ENCODE data around the gene MON2. TPM values are rescaled to one million over a fixed set of nuclear protein-coding genes. Genes with fewer than 3 reads are reported as not detected.

The MON2 gene
- total and polyA plus RNA-seq, 9 donors = 13.1 to 84.4 (median 55.5) TPM

- H3K4me3 ChIP-seq = no peak overlapping the region
- DNase-seq = no peak
- TF ChIP-seq CTCF (IDR thresholded peaks at IDR 0.05) (no peak), EP300 (IDR thresholded peaks at IDR 0.05) (no peak), POLR2A (IDR thresholded peaks at IDR 0.05) (no peak)
- no peaks in the 10 kb centered on the region for H3K36me3 ChIP-seq
- no peak overlapping the region for H3K27ac ChIP-seq
- no peaks in the 10 kb centered on the region for H3K9me3 ChIP-seq
- intact Hi-C loops (cut with DNase I) = no loop called here
- H3K27me3 ChIP-seq = no peaks in the 10 kb centered on the region
- H3K4me1 ChIP-seq (ENCODE audit: insufficient read depth) = no peaks in the 10 kb centered on the region
Measured at GRCh38 chr12:62525271-62525670, 58.6 kb downstream of the MON2 start.

DNA sequence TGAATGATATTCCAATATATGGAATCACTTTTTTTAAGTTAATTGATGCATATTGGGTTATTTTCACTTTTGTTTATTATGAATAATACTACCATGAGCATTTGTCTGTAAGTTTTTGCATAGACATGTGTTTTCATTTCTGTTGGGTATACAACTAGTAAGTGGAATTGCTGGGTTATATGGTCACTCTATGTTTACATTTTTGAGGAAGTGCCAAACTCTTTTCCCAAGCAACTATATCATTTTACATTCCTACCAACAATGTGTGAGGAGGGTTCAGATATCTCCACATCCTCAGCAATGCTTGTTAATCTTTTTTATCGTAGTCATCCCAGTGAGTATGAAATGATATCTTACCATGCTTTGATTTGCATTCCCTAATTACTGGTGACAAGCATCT is 64.0 kb downstream of the MON2 start:
- Histone ChIP-seq H3K4me3 (no peak overlapping the region), H3K4me1 (ENCODE audit: insufficient read depth) (no peaks in the 10 kb centered on the region), H3K27me3 (no peaks in the 10 kb centered on the region), H3K9me3 (no peaks in the 10 kb centered on the region), H3K27ac (no peak overlapping the region), H3K36me3 (no peaks in the 10 kb centered on the region)
- intact Hi-C loops (cut with DNase I) = no loop called here
- DNase-seq = no peak
- TF ChIP-seq POLR2A (IDR thresholded peaks at IDR 0.05) (no peak), EP300 (IDR thresholded peaks at IDR 0.05) (no peak)
- WGBS, 3 donors = 26 to 48% (median 47%) methylated on average over 1 of the region's 1 CpG

DNA sequence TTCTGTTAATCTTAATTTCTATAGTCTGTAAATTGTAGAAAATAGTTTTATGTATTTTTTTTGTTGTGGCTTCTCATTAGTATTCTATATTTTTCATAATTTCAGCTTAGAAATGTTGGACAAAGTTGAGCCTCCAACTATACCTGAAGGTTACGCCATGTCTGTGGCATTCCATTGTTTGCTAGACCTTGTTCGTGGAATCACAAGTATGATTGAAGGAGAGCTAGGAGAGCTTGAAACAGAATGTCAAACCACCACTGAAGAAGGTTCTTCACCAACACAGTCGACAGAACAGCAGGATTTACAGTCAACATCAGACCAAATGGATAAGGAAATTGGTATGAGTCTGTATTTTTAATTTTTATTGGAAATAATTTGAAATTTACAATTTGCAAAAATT is 65.7 kb downstream of the MON2 start:
- no peaks in the 10 kb centered on the region for H3K27me3 ChIP-seq
- H3K4me3 ChIP-seq = no peak overlapping the region
- no peaks in the 10 kb centered on the region for H3K9me3 ChIP-seq
- no peaks in the 10 kb centered on the region for H3K36me3 ChIP-seq
- intact Hi-C loops (cut with DNase I) = no loop called here
- TF ChIP-seq POLR2A (IDR thresholded peaks at IDR 0.05) (no peak), CTCF (IDR thresholded peaks at IDR 0.05) (no peak), EP300 (IDR thresholded peaks at IDR 0.05) (no peak)
- DNase-seq = no peak
- no peaks in the 10 kb centered on the region for H3K4me1 ChIP-seq (ENCODE audit: insufficient read depth)
- no peak overlapping the region for H3K27ac ChIP-seq
- WGBS, 3 donors = 66 to 96% (median 78%) methylated on average over 3 of the region's 3 CpGs

DNA sequence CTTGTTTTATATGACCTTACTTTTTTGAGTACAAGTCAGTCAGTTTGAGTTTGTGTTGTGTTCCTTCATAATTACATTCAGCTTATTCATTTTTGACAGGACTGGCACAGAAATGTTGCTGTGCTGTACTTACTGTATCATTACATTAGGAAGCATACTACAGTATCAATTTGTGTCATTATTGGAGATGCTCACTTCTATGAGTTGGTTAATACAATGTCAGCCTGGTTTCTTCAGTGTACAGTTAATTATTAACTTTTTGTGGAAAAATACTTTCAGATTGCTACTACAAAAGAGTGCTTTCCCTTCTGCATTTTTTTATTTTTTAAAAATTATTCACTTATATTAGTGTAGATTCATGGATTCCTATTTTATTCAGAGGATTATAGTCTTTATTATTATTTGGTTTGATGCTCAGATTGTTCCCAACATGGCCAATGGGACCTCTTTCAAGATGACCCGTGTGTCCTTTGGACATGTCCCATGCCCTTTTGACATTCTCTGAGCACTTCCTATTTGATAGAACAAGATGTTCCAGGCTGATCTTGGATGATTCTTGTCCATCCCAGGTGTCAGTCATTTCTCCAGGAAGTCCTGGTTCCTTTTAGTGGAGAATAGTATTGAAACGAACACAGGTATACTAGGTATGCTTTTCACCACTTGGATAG is 66.6 kb downstream of the MON2 start:
- 87 to 91% (median 91%) methylated on average over 2 of the region's 2 CpGs for WGBS, 3 donors
- H3K9me3 ChIP-seq = no peaks in the 10 kb centered on the region
- no peak overlapping the region for H3K27ac ChIP-seq

More for the DNA sequence above, 66.6 kb downstream of the MON2 start:
- DNase-seq = no peak
- H3K4me1 ChIP-seq (ENCODE audit: insufficient read depth) = no peaks in the 10 kb centered on the region
- H3K4me3 ChIP-seq = no peak overlapping the region
- H3K36me3 ChIP-seq = no peaks in the 10 kb centered on the region
- intact Hi-C loops (cut with DNase I) = no loop called here
- no peaks in the 10 kb centered on the region for H3K27me3 ChIP-seq
- TF ChIP-seq POLR2A (IDR thresholded peaks at IDR 0.05) (no peak), CTCF (IDR thresholded peaks at IDR 0.05) (no peak), EP300 (IDR thresholded peaks at IDR 0.05) (no peak)
